Endometrial microvascular endothelial cells (primary cell): Measurements from ENCODE around the gene SPOCK1. TPM values are rescaled to one million over a fixed set of nuclear protein-coding genes. Genes with fewer than 3 reads are reported as not detected.

Experiments used
- in situ Hi-C: cut with HindIII; loops from 2 replicates; pipeline ENCODE4 v1.10.0; 2017; ENCODE audit warnings: low sequenced_read_pairs, low pct_unique_long_range_greater_than_20kb; ENCODE audit errors: inconsistent ontology term
- total RNA-seq: library from RNA; depleted of rRNA; stranded (reverse); fragments of >200 nt; gene quantifications from one replicate; pipeline ENCODE4 v1.2.3, GENCODE V29; 2015; ENCODE audit errors: inconsistent ontology term

Gene SPOCK1
- total RNA-seq, 1 donor from 2014 or later, result 8.7 TPM

DNA sequence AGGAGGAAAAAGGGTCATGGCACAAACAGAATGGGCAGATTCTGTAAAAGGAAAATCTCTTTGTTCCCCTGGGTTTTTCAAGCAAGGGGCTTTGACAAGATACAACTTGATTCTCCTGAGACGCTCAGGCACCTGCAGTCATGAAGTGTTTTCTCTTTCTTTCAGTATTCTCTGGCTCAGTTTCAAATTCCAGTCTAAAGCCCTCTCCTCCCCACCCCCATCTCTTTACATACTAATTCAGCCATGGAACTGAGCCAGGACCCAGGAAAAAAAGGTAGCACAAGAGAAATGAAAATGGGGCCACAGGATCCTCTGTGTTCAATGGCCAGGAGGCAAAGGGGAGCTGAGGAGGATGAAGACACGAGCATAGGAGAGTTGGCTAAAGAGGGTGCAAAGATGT is 408.4 kb downstream of the SPOCK1 start:
- in situ Hi-C loops, result no loop called here

DNA sequence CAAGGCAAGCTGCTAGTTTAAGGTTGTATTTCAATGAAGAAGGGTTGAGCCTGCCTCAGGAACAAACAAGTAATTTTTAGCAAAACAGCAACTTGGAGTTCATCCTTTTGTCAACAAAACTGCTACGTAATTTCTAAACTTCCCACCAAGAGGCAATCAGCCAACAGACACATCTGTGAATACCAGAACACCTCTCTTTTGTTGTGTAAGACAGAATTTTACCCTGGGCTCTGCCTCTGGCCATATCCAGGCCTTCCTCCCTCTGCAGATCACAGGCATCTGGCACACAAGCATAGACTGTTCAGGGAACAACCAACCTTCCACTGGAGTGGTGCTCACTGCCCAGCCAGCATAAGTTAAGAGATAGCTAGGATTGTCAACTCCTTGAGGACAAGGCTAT is 409.0 kb downstream of the SPOCK1 start:
- in situ Hi-C loops, result no loop called here

DNA sequence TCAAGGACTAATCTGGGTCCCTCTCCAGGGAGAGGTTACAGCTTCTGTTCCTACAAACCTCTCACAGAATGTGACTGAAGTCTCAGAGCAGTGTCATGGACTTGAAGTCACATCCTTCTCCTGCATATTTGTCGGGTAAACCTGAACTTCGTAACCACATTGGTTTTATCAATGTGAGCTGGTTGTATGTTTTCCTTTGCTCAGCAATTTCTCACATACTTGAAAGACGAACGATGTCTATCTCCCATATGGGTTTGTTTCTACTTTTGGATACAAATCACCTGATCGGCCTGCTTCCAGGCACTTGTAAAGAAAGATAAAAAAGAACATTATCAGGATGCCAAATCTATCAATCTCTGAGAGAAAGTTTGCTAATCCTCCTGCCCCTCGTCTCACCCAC is 411.0 kb downstream of the SPOCK1 start:
- in situ Hi-C loops, result no loop called here

DNA sequence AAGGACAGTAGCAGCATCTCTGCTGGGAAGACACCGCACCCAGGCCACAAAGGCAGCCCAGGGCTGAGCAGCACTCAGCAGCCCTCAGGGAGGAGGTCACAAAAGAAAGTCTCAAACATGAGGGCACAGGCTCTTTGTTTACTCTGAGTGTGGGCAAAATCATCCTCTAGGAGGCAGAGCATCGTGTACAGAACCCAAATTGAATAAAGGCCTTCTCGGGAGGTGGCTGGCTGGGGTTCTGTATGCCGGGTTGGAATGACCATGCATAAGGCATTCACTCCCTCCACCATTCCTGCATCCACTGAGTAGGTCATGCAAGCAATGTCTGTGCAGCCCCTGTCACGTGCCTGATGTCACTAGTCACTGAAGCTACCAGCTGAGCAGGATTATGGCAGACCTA is 412.8 kb downstream of the SPOCK1 start:
- in situ Hi-C loops, result no loop called here

DNA sequence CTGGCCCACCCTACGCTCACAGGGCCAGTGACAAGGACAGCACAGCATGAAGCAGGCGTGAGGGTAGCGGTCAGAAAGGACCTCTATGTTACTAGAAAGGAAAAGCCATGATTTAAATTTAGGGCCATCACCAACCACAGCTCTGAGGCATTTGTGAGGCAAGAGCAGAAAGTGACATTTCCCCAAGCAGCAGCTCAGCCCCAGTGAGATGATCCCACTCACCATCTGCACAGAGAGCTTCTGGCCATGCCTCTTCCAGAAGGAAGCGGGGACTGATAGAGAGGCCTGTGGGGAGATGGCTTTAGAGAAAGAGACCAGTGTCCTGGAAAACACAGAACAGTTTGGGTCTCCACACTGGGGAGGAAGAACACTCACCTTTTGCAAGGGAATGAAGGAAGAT is 413.9 kb downstream of the SPOCK1 start:
- in situ Hi-C loops, result no loop called here

DNA sequence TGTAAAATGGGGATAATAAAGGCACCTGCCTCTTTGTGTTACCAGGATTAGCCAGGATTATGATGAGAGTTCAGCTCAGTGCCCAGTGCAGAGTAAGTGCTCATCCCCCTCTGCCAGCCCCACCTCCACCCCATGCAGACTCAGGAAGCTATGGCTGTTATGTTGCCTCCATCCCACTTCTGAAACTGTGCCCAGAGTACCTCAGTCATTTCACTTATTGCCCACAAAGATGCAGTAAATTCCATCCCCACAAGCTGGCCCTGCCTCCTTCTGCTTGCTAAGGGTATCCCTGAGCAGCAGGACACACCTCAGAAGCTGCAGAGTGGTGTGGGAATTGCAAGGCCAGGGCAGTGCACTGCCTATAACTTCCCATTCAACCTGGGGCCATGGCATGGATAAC is 415.1 kb downstream of the SPOCK1 start:
- in situ Hi-C loops, result no loop called here

DNA sequence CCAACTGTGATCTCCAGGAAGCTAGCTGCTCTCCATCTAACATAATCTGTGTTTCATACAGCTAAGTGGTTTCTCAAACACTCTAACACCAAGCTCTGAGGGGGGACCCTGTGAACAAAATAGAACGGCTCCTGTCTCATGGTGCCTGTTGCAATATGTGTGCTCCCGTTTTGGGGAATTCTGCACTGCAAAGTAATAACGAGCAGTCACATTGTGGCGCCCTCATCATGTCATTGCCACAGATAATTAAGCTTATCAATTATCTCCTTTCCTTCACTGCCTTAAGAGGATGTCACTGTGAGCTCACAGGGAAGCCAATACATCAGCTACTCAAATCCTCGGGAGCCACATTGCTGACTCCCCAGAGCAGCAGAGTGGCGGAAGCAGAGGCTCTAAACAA is 416.2 kb downstream of the SPOCK1 start:
- in situ Hi-C loops, result no loop called here

DNA sequence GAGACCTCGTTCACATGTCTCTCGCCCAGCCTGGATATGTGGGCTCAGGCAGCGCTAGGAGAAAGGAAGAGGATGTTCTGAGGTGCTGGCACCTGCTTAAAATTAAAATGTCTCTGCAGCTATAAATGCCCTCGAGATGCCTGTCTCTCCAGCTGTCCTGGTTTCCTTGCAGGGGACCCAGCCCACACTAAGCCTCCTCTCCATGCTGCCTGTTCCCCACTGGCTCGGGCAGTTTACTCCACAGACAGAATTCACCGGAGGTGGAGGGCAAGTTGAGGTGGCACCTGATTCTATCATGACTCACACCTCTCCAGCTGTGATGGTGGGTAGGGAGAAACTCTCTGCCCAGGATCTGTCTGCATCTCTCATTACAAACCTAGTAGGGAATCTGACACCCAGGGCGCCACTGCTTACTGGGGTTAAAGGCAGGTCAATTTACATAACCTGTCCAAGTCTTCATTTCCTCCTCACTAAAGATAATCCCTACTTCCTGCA is 420.9 kb downstream of the SPOCK1 start:
- in situ Hi-C loops, result no loop called here

DNA sequence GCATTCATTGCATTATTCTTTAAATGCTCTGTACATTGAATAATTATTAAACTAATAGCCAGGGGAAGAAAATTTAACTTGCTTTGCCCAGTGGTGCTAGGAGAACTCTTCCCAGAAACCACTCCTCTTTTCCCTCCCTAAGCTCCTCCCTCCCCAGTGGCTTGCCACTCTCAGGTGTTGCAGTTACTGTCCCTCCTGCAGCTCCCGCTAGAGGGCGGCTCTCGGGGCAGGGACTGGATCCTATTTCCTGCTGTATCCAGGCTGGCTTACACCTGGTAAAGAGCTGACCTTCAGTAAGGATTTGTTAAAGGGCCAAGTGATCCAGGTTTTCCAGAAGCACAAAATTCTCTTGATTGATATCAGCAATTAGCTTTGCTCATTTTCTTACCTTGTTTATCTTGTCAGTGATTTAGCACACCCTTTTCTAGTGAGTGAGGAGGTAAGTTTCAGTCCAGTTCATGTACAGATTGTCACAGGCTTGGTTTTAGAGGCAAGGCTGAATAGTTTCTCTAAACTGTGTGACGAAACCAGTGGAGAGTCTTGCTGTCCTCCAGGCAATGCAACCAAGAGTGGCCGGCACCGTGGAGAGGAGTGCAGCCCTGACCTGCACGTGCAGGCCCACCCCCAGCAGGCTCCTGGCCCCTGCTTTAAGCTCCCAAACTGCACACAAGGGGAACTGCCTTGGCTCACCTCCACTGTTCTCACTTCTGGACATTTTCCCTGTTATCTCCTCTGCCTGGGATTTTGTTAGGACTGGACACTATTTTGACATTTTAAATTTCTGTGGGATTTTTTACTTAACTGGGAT is 423.8 kb downstream of the SPOCK1 start:
- in situ Hi-C loops, result no loop called here

DNA sequence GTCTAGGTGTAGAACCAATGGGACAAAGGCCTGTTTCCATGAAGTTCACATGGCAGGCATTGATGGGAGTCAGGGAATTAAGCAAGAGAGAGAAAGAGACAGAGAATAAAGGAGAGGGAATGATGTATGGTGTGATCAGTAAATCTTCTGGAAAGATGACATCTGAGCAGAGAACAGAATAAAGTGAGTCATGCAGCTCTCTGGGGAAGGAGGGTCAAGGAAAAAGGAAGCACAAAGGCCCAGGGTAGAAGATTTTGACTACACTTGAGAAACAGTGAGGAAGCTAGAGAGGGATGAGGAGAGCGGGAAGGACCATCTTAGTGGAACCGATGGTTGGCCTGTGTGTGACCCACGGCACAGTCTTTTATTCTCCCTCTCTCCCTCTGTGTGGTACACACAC is 425.9 kb downstream of the SPOCK1 start:
- in situ Hi-C loops, result no loop called here

DNA sequence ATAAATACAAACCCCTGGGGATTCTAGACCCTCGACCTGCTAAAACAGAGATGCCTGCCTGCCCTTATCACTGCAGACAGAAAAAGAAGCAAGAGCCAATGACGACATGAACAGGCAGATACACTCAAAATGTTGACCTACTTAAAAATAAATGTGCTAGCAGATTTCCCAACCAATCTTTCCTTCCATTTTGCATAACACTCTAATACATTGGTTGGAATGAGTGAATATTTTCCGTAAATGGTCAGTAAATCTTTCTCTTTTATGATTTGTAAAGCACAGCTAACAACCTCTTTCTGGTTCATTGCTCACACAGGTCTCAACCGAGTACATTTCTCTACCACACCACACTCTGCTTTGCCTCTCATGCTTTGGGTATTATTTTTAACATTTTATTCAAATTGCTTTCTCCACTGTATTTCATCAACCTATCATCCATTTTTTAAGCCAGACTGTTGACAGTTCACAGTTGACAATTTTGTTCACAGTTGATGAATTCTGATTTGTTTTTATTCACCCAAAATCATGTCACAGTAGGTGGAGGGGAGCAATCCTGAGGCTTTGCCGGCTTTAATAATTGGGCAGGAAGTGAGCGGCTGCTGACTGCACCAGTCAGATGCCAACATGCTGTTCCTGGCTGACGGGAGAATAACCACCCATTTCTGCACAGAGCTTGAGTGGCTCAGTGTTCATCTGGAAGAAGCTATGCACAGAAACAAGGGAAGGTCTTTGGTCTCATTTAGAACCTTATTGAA is 426.6 kb downstream of the SPOCK1 start:
- in situ Hi-C loops, result no loop called here

DNA sequence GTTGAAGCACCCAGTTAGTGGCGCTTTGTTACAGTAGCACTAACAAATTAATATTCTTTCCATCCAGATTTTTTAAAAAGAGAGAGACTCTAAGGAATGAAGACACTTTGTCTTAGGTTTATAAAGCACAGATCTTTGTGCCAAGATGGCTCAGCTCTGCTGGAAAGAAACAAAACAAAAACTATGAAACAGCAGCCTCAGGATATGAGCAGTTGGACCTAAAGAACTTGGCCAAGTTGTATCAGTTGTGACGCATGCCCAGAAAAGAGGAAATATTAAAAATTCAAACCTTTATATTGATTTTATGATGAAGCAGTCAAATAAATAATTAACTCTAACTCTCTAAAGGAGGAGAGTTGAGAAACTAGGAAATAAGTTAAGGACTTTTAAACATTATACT is 427.2 kb downstream of the SPOCK1 start:
- in situ Hi-C loops, result no loop called here

DNA sequence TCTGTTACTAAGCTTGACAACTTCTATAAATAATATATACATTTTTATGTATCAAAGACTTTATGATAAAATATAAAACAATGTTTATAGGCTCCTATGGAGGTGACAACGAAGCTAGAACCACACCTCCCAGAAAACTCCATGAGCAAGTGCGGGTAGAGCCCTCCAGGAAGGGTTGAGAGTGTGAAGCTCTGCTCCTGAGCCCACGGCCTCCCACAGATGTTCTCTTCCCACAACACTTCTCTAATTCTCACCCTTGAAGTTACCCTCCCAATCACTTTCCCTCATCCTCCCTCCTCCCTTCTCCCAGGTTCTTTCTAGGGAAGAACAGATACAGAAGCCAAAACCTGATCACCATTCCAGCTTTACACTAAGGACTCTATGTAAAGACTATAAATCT is 427.6 kb downstream of the SPOCK1 start:
- in situ Hi-C loops, result no loop called here

DNA sequence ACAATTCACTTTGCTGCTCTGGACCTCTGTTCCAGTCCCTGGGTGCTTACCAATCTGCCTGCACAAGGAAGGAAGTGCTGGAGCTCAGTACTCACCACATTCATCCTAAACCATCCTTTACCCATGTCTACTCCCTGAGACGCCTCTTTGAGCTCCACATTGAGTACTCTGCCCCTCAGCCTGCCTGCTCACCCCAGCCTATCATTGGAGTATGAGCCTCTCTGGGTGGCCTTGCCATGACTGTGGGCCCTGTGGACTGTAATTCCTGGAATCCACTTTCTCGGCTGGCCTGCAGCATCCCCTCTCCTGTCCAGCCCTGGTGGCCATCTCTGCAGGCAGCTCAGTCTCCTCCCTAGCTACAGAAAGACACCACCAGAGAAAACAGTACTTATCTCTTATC is 428.6 kb downstream of the SPOCK1 start:
- in situ Hi-C loops, result no loop called here

DNA sequence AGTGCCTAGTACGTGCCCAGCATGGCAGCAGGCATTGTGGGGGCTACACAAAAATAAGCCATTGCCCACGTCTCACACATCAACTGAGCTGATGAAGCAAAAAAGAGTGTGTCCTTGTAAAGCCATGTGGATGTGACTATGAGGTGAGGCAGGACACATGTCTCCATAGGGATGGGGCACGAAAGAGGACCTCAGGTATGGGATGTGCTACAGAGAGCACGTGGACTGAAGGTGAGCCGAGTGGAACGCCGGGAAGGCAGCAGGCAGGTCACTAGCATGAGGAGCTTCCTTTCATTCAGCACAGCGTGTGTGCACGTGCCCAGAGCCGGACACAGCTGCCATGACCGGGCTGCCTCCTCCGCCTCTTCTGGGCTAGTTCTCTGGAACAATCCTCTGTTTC is 429.8 kb downstream of the SPOCK1 start:
- in situ Hi-C loops, result no loop called here

DNA sequence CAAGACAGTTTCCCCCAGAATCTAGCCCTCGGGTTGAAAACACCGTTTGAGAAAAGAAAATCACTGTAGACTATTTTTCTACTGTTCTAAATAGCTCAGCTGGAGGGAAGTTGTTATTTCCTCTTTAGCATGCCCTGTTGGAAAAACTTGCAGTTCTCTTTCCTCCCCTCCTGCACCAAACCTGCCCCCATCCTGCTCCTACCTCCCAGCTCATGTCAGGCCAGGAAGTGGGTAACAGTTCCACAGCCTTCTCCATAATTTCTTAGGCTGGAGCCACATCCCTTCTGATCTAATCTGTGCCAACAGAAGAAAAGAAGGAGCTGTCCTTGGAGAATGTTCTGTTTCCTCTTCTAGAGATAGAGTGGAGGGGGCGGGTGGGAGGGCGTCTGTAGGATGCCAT is 437.7 kb downstream of the SPOCK1 start:
- in situ Hi-C loops, result no loop called here

DNA sequence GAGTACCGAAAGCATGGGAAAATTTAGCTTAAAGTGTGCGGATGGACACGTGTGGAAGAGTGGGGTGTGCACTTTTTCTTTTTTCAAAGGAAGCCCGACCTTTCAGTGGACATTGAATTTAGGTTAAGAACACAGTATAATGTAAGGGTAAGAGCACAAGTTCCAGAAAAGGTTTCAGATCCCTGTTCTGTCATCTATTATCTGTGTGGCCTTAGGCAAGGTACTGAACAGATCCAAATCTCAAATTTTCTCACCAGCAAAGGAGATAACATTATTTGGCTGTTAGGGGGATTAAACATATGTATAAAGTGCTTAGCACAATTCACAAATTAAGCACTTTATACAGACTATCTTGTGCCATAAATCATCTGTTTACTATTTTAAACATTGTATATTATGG is 441.0 kb downstream of the SPOCK1 start:
- in situ Hi-C loops, result no loop called here

DNA sequence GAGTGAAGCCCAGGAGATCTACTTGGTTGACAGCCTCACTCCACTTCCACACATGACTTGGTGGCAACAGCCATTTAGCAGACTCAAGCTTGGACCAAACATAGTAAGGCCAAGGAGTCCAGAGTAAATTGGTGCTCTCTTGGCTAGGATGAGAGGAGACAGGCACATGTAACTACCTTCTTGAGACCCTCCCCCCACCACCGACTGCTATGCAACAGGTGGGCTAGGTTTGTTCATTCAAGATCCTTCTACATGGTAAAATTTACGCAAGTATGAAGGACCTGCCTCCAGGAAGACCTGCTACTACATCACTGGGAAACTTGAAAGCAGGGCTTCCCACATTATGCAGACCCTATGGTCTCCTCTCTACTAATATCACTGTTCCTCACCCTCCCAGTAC is 442.4 kb downstream of the SPOCK1 start:
- in situ Hi-C loops, result no loop called here

DNA sequence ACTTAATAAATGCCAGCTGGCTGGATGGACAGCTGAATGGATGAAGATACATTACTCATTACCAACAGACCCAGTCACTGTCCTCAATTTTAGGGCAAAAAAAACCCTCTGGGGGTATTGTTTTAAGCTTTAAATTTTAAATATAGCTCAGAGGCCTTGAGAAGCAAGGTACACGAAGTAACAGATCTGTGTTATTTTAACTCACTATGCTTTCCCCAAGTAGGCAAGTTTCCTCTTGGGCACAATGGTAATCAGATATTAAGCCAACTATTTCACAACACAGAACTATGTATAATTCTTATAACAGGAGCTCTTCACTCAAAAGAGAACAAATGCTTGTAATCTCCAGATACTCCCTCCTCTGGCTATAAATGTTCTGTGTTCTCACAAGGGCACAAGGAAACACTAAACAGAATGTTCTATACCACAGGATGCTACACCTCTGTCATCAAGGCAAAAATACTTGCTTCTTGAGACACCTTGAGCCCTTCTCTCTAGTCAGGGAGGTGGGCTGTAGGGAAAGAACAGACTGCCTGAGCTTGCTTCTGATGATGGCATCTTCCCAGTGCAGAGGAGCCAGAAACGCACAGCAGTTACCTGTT is 443.8 kb downstream of the SPOCK1 start:
- in situ Hi-C loops, result no loop called here

DNA sequence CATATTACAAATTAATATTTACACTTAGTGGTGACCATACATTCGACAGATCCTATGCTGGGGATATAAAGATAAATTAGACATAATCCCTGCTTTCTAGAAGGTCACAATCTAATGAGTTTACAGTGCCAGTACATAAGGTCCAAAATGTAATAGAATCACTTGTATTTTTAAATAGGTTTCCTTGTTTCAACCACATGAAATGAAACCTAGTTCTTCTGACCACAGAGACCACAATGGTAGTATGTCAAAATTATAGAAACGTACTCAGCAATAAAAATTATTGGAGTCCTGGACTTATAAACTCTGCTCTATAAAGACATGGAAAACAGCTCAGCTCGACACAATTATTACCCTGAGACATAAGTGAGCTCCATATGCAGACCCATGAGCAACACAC is 444.3 kb downstream of the SPOCK1 start:
- in situ Hi-C loops, result no loop called here
